IPS DF 4.7 (cell line): Measurements from ENCODE around the gene PPP1R12C.
"Not testable (repeated sequence)": the region's sequence is repeated elsewhere in the genome, so short reads cannot be mapped to it uniquely, and the experiment has no call there.

Experiments used
- DNase-seq: peaks from one replicate; pipeline ENCODE4 v3.0.0-alpha.2; 2013; ENCODE audit warnings: low spot score; ENCODE audit errors: extremely low read depth

Gene PPP1R12C

GRCh38 chr19:55116859-55117662 lies at the start of gene PPP1R12C:
Gene PPP1R12C, minus strand, starts transcription at chr19:55117637. Its CDS starts 94 bp downstream, at chr19:55117543.
- DNase-seq, result no peak

GRCh38 chr19:55166530-55167268 lies 49.3 kb upstream of the PPP1R12C start, which contains the start of gene DNAAF3:
Gene DNAAF3, minus strand, starts transcription at chr19:55166613. Its CDS starts 200 bp downstream, at chr19:55166413.
- DNase-seq, result no peak

GRCh38 chr19:55165952-55166529 lies 48.6 kb upstream of the PPP1R12C start:
- DNase-seq, result no peak

- no peak for DNase-seq
These were observed 44.3 kb upstream of the PPP1R12C start for GRCh38 chr19:55161571-55162322.

- DNase-seq, result no peak
These were observed 43.5 kb upstream of the PPP1R12C start for GRCh38 chr19:55160986-55161365.

GRCh38 chr19:55160128-55160985 lies 42.9 kb upstream of the PPP1R12C start:
- DNase-seq, result no peak

- DNase-seq, result no peak
These were observed 41.7 kb upstream of the PPP1R12C start for GRCh38 chr19:55158848-55159749.

- no peak for DNase-seq
These were observed 41.0 kb upstream of the PPP1R12C start for GRCh38 chr19:55158423-55158822.

GRCh38 chr19:55157064-55157908 lies 39.8 kb upstream of the PPP1R12C start, which contains the start of gene TNNI3:
Gene TNNI3, minus strand, starts transcription at chr19:55157732. Its CDS starts 143 bp downstream, at chr19:55157589.
- DNase-seq, result no peak

- DNase-seq, result no peak
These were observed 39.0 kb upstream of the PPP1R12C start for GRCh38 chr19:55156202-55157063.

- not testable (repeated sequence) for DNase-seq
These were observed 38.3 kb upstream of the PPP1R12C start for GRCh38 chr19:55155784-55156183.

GRCh38 chr19:55153652-55154264 lies 36.3 kb upstream of the PPP1R12C start:
- no peak for DNase-seq

GRCh38 chr19:55152017-55152416 lies 34.6 kb upstream of the PPP1R12C start:
- no peak for DNase-seq

- DNase-seq, result no peak
These were observed 31.9 kb upstream of the PPP1R12C start, which contains the start of gene TNNT1 for GRCh38 chr19:55149078-55150003. Gene TNNT1, minus strand, starts transcription at chr19:55149206. Its CDS starts 2,049 bp downstream, at chr19:55147157.

- DNase-seq, result no peak
These were observed 30.3 kb upstream of the PPP1R12C start for GRCh38 chr19:55147545-55148251.
